T-helper 17 cell (primary cell): ENCODE results near the gene RPS19. TPM values are rescaled to one million over a fixed set of nuclear protein-coding genes. Genes with fewer than 3 reads are reported as not detected.

ENCODE experiments used
- ATAC-seq: fragments of 150-1000 bp; cut with Tn5 transposase; 2 replicates; pipeline ENCODE4 v1.10.0; 2021; ENCODE audit warnings: mild to moderate bottlenecking, moderate library complexity
- DNase-seq, 3 donors: peaks; one replicate each; pipeline versions ENCODE4 v3.0.0 to v3.0.0-alpha.2; 2020 to 2021
- H3K9me3 ChIP-seq: one replicate; pipeline ENCODE4 v1.7.0; 2013; ENCODE audit warnings: low read length, mild to moderate bottlenecking; ENCODE audit not compliant: control insufficient read depth, poor library complexity, severe bottlenecking
- H3K27ac Mint-ChIP-seq: one replicate; pipeline ENCODE4 v1.8.0; 2022; ENCODE audit warnings: mild to moderate bottlenecking, moderate library complexity, mixed read lengths
- H3K27me3 Mint-ChIP-seq: one replicate; pipeline ENCODE4 v1.8.0; 2022; ENCODE audit warnings: mixed read lengths
- H3K36me3 Mint-ChIP-seq: one replicate; pipeline ENCODE4 v1.8.0; 2022; ENCODE audit warnings: low read depth, mixed read lengths
- H3K4me1 Mint-ChIP-seq: one replicate; pipeline ENCODE4 v1.8.0; 2022; ENCODE audit warnings: mild to moderate bottlenecking, mixed read lengths
- H3K4me3 Mint-ChIP-seq: one replicate; pipeline ENCODE4 v1.8.0; 2022; ENCODE audit warnings: mild to moderate bottlenecking, moderate library complexity, mixed read lengths
- total RNA-seq, 4 donors: library from RNA in 2 of 4; stranded (reverse) in 2 of 4; gene quantifications; one replicate each; pipeline ENCODE4 v1.2.3 and lab custom pipeline; 2022 to 2026

Gene RPS19
- total RNA-seq, 2 donors from 2014 or later = 3,299 to 3,349 TPM

DNA sequence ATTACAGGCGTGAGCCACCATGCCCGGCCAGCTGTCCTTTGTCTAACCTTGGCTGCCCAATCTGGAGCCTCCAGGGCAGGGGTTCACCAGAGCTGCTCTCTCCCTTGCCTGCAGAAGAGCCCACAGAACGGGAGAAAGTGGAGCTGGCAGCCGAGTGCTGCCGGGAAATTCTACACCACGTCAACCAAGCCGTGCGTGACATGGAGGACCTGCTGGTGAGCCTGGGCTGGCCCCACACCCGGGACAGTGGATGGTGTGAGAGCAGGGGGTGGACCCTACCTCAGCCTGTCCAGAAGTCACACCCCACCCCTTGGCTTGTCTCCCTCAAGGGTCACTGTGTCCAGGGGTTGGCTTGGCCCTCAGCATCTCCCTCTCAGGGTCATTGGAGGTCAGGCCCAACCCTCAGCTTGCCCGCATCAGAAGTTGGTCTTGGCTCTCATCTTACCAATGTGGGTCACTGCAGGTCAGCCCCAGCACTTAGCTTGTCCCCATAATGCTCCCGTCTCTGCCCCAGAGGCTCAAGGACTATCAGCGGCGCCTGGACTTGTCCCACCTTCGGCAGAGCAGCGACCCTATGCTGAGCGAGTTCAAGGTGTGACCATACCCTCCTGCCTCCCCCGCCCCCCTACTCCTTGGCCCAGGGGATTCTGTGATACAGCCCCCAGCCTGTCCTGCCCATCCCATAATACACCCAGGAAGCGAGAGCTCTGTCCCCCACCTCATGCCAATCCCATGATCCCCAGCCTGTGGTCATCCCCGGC, 43.3 kb downstream of the RPS19 start:
- Mint-ChIP-seq H3K4me1 (peaks cover 28% of the 10 kb centered on the region), H3K27ac (no peak overlapping the region), H3K4me3 (no peak overlapping the region)

DNA sequence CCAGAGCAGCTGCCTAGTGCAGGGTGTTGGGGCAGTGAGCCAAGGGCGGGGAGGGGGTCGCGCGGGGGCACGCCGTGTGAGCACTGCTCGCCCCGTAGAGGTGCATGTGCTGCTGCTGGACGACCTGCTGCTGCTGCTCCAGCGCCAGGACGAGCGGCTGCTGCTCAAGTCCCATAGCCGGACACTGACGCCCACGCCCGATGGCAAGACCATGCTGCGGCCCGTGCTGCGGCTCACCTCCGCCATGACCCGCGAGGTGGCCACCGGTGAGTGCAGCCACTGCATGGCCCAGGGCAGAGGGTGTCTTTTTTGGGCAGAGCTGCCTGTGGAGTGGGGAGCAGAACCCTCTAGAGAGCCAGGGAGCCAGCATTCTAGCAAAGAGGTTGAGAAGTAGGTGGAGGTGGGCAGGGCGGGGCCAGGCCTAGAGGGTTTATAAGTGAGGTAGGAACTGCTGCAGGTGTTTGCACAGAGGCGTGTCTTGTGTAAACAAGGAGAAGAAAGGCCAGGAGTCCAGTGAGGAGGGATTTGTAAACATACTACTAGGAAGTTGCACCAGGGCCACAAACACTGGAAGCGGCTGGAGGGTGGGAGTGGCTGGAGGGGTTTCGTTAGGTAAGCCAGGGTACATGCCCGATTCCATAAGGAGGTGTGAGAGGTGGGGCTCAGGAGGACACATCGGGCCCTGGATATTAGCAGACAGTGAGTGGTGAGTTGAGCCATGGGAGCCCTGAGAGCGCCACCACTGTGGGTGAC, 44.2 kb downstream of the RPS19 start:
- no peaks in the 10 kb centered on the region for H3K9me3 ChIP-seq
- no peak overlapping the region for H3K4me3 Mint-ChIP-seq
- no peak for DNase-seq
- H3K4me1 Mint-ChIP-seq = peaks cover 26% of the 10 kb centered on the region
- peaks cover 6% of the 10 kb centered on the region for H3K36me3 Mint-ChIP-seq
- no peak overlapping the region for H3K27ac Mint-ChIP-seq
- ATAC-seq = no peak
- H3K27me3 Mint-ChIP-seq = no peaks in the 10 kb centered on the region

More for the DNA sequence above, 43.3 kb downstream of the RPS19 start:
- DNase-seq (no peak), ATAC-seq (no peak)
- no peaks in the 10 kb centered on the region for H3K27me3 Mint-ChIP-seq
- H3K36me3 Mint-ChIP-seq = peaks cover 8% of the 10 kb centered on the region
- H3K9me3 ChIP-seq = no peaks in the 10 kb centered on the region

DNA sequence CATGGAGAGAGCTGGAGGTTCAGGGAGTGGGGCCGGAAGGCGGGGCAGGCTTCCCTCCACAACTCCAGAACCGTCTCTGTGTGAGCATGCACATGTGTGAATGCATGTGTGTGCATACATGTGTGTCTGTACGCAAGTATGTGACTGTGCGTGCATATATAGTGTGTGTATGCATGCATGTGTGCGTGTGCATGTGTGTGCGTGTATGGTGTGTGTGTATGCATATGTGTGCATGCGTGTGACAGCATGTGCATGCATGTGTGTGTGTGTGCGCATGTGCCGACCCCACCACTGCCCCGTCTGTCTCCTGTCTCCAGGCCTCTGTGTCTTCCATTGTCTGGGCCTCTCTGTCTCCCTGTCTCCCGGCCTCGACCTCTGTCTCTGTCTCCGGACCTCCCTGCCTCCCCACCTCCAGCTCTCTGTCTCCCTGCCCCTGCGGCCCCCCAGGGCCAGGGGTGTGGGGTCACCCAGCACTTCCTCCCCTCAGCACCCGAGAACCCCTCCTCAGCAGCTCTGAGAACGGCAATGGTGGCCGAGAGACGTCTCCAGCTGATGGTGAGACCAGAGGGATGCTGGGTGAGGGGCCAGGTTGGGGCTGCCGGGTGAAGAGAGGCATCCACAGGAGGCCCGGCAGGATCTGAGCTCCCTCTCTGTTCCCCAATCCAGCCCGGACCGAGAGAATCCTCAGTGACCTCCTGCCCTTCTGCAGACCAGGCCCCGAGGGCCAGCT, 45.4 kb downstream of the RPS19 start:
- peaks cover 6% of the 10 kb centered on the region for H3K36me3 Mint-ChIP-seq
- H3K4me1 Mint-ChIP-seq = peaks cover 31% of the 10 kb centered on the region
- ATAC-seq (no peak), DNase-seq (no peak)
- H3K27me3 Mint-ChIP-seq = no peaks in the 10 kb centered on the region
- H3K4me3 Mint-ChIP-seq = no peak overlapping the region
- peak overlapping the region; percentile 66 for H3K27ac Mint-ChIP-seq
- H3K9me3 ChIP-seq = no peaks in the 10 kb centered on the region

DNA sequence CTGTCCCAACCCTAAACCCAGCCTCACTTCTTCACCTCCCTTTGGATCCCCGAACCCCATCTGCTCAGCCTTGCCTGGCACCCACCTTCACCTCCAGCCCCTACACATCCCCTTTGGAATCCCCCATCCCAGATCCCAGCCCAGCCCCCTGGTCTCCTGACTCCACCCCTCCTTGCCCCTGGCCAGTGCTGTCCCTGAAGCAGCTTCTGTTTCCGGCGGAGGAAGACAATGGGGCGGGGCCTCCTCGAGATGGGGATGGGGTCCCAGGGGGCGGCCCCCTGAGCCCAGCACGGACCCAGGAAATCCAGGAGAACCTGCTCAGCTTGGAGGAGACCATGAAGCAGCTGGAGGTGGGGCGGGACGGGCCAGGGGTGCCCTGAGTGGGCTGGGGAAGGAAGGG, 46.2 kb downstream of the RPS19 start:
- ATAC-seq (no peak), DNase-seq (no peak)
- H3K36me3 Mint-ChIP-seq = peaks cover 6% of the 10 kb centered on the region
- H3K27ac Mint-ChIP-seq = peak overlapping the region; percentile 66
- H3K9me3 ChIP-seq = no peaks in the 10 kb centered on the region
- no peak overlapping the region for H3K4me3 Mint-ChIP-seq
- peaks cover 39% of the 10 kb centered on the region for H3K4me1 Mint-ChIP-seq
- H3K27me3 Mint-ChIP-seq = peaks cover 3% of the 10 kb centered on the region

DNA sequence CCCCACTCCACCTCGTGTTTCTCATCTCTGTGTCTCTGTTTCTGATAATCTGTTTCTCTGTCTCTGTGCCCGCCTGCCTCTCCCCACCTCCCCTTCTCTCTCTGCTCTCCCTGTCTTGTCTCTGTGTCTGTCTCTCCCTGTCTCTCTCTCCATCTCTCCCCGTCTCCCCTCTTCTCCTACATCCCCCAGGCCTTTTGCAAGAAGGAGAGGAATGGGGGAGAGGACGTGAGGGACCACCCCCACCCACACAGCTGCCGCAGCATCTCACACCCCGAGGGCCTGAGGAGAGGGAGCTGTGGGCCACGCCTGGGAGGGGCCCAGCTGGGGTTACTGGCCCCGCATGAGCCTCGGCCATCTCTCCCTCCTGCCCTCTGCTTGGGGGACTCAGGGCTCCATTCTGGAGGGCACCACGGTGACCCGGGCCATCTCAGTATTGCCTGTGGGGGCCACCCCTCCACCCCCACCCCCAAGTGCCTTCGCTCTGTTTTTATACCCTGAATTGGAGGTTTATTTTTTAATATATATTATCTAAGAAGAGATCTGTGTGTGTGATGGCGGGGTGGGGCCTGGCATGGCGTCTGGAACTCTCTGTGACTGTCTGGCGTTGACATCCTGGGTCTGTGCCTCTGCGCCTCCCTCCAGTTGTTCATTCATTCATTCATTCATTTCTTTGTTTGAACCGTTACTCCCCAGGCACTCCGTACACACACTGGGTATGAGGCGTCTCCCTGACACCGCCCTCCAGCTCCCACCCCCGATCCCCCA, 47.0 kb downstream of the RPS19 start:
- peaks cover 42% of the 10 kb centered on the region for H3K4me1 Mint-ChIP-seq
- H3K36me3 Mint-ChIP-seq = peaks cover 6% of the 10 kb centered on the region
- DNase-seq (no peak), ATAC-seq (no peak)
- no peaks in the 10 kb centered on the region for H3K9me3 ChIP-seq
- no peak overlapping the region for H3K4me3 Mint-ChIP-seq
- peaks cover 11% of the 10 kb centered on the region for H3K27me3 Mint-ChIP-seq
- H3K27ac Mint-ChIP-seq = no peak overlapping the region

DNA sequence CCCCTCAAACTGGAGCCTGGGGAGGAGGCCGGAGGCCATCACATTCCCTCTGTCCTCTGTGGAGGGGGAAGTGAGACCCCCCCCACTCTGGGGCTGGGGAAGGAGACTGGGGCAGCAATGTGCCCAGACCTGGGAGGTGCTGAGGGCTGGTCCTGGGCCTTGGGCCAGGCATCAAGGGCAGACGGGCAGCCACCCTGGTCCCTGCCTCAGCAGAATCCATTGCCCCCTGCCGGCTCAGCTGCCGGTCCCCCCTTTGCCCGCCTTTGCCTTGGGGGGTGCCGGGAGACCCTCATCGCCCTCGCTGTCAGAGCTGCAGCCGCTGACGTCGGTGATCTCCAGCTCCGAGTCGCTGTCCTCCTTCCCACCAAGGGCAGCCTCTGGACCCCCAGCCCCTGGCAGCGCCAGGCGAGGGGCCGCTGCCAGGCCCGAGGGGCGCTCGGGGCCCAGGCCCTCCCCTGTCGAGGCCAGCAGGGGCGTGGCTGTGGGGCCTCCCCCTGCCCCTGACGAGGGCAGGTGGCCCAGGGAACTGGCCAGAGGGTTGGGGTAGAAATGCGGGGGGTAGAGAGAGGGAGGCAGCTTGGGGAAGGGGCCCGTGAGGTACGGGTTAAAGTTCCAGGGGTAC, 48.0 kb downstream of the RPS19 start:
- Mint-ChIP-seq H3K27me3 (peaks cover 15% of the 10 kb centered on the region), H3K36me3 (peaks cover 6% of the 10 kb centered on the region), H3K4me3 (no peak overlapping the region), H3K27ac (no peak overlapping the region), H3K4me1 (peaks cover 42% of the 10 kb centered on the region)
- ATAC-seq = no peak
- DNase-seq = no peak
- H3K9me3 ChIP-seq = no peaks in the 10 kb centered on the region

DNA sequence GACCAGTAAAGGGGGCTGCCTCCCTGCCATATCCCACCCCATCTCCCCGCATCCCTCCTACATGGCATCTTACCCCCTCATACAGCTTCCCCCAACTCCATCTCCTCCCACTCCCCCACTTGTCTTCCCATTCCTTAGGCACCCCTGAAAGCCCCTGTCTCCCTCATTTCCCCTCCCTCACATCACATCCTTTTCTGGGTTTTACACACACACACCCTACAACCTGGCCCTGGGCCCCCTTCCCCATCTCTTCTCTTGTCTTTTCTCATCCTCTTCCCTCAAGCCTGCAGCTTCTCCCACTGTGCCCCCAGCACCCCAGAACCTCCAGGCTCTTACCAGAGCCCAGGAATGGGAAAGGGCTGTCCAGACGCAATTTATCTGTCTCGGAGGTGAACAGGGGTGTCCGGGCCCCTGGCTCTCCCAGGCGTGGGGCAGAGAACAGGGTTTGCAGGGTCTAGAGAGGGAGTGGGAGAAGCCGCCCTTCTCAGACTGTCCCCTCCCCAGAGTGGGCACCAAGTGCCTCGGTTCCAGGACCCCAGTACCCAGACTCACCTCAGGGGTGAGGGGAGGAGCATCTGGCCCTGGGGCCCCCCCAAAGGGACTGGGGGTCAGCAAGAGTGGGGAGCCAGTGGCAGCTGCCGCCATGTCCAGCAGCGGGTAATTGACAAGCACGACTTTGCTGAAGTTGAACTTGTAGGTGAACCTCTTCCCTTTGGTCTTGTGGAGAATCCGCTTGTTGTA, 48.8 kb downstream of the RPS19 start:
- Mint-ChIP-seq H3K4me3 (no peak overlapping the region), H3K27me3 (peaks cover 15% of the 10 kb centered on the region), H3K36me3 (peaks cover 6% of the 10 kb centered on the region), H3K4me1 (peaks cover 44% of the 10 kb centered on the region), H3K27ac (peak overlapping the region; percentile 29)
- no peak for DNase-seq
- H3K9me3 ChIP-seq = no peaks in the 10 kb centered on the region
- ATAC-seq = no peak

DNA sequence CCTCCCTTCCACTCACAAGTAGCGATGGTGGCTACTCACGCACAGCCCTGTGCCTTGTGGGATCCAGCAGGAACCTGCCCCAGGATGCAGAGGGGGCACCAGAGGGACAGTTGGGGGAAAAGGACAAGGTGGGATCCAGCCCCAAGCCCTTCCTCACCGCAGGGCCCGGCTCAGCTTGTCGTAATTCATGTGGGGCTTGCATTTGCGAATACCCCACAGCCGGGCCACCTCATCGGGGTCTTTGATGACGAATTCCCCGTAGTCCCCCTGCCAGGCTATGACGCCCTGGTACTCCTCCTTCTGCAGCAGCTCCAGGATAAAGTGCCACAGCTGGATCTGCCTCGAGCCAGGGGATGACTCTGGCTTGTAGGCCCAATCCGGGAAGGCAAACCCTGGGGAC, 49.7 kb downstream of the RPS19 start:
- peaks cover 10% of the 10 kb centered on the region for H3K36me3 Mint-ChIP-seq
- peak overlapping the region; percentile 29 for H3K27ac Mint-ChIP-seq
- H3K9me3 ChIP-seq = no peaks in the 10 kb centered on the region
- H3K4me1 Mint-ChIP-seq = peaks cover 45% of the 10 kb centered on the region
- DNase-seq (no peak), ATAC-seq (no peak)
- no peak overlapping the region for H3K4me3 Mint-ChIP-seq
- H3K27me3 Mint-ChIP-seq = peaks cover 15% of the 10 kb centered on the region

DNA sequence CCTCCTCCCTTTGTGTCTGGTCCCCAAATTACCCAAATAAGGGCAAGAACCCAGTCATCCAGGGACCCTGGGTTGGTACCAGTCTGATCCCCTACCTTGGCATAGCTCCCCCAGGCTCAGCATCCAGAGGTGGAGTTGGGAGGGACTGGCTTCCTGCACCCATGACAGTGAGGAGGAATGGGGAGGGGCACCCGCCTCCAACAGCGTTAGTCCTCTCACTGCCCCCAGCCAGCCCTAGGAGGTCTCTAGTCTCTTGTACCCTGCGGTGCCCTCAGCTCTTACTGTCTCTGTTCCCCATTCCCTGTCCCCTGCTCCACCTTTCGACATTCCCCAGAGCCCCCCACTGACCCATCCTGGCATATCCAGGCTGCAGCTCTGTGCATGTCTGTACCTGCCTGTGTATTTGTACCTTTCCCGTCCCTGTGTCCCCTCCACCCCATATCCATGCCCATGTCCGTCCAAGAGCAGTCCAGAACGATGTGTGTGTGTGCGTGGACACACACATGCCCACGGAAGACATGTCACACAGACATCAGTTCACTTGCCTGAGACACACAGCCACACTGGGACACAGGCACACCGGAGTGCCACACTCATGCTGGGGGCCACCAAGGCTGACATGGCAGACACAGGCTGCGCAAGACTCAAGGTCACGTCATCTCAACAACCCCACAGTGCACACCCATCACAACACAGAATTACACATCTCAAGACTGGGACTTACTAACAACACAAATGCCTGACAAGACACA, 50.4 kb downstream of the RPS19 start:
- peaks cover 44% of the 10 kb centered on the region for H3K4me1 Mint-ChIP-seq

DNA sequence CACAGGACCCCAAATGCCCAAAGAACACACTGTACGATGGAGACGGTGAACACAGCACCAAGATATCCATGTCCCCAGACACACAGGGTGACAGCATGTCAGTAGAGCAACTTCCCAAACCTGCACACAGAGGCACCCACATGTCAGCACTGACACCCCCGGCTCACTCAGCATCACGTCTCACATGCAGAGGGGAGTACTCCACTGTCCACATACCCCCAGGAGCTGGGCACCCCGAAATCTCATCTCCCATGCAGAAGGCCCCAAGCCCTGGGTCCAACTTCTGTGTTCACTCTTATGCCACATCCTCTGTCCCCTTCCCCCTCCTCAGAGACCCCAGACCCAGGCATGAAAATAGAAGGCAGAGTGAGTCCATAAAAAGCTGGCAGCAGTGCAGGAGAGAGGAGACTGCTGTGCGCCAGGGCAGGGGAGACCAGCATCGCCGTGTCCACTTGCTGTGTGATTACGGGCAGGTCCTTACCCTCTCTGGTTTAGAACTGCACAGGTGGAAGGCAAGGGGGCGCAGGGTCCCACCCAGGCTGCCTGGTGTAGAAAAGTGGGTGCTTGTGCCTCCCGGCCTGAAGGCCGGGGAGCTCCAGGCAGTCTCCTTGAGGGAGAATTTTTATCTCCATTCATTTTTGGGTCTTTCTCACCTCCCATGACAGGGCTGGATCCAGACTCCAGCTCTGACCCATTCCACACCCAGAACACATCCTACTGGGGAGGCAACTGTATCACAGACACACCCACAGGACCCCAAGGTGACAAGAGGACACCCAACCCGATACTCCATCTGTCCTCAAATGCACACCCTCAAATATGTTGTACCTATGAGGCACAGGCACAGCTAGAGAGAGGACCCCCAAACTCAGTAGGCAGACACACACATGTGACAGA, 51.2 kb downstream of the RPS19 start:
- Mint-ChIP-seq H3K27ac (peak overlapping the region; percentile 79), H3K27me3 (peaks cover 15% of the 10 kb centered on the region)

More for the DNA sequence above, 50.4 kb downstream of the RPS19 start:
- peak overlapping the region; percentile 53 for H3K4me3 Mint-ChIP-seq
- H3K27ac Mint-ChIP-seq = peak overlapping the region; percentile 79
- peaks cover 10% of the 10 kb centered on the region for H3K36me3 Mint-ChIP-seq
- no peak for DNase-seq
- H3K27me3 Mint-ChIP-seq = peaks cover 15% of the 10 kb centered on the region
- ATAC-seq = peak; percentile 14
- H3K9me3 ChIP-seq = no peaks in the 10 kb centered on the region

More for the DNA sequence above, 51.2 kb downstream of the RPS19 start:
- ATAC-seq (peak; percentile 15), DNase-seq (no peak)
- no peaks in the 10 kb centered on the region for H3K9me3 ChIP-seq
- Mint-ChIP-seq H3K4me1 (peaks cover 38% of the 10 kb centered on the region), H3K4me3 (peak overlapping the region; percentile 55), H3K36me3 (peaks cover 5% of the 10 kb centered on the region)
